Suprapubic skin (tissue), 4 donors: ENCODE results near the gene ARTN. TPM values are rescaled to one million over a fixed set of nuclear protein-coding genes. Genes with fewer than 3 reads are reported as not detected.
A peak's percentile ranks its signal among the peaks of the same experiment; 100 is the strongest.

ENCODE experiments used
- DNase-seq, 2 donors: peaks; one replicate each; pipeline ENCODE4 v3.0.0-alpha.2; 2019; ENCODE audit warnings: low spot score in 2 of 2
- H3K27ac ChIP-seq: fragments of 200-600 bp; sonication (generic); one replicate; pipeline ENCODE4 v1.5.1; 2019
- H3K27me3 ChIP-seq: fragments of 200-600 bp; sonication (generic); one replicate; pipeline ENCODE4 v1.5.1; 2019
- H3K36me3 ChIP-seq: fragments of 200-600 bp; sonication (generic); one replicate; pipeline ENCODE4 v1.5.1; 2019
- H3K4me1 ChIP-seq: fragments of 200-600 bp; sonication (generic); one replicate; pipeline ENCODE4 v1.5.1; 2019
- H3K4me3 ChIP-seq: fragments of 200-600 bp; sonication (generic); one replicate; pipeline ENCODE4 v1.5.1; 2019; ENCODE audit warnings: mild to moderate bottlenecking
- H3K9me3 ChIP-seq: fragments of 200-600 bp; sonication (generic); one replicate; pipeline ENCODE4 v1.5.1; 2019
- EP300 ChIP-seq: sonication (generic); formaldehyde crosslinking; IDR thresholded peaks from one replicate; pipeline ENCODE4 v1.6.1; 2017; ENCODE audit warnings: antibody characterized with exemption
- POLR2A ChIP-seq, 2 donors: fragments of 450-650 bp; IDR thresholded peaks; one replicate each; pipeline ENCODE4 v1.6.1; 2017; ENCODE audit warnings: antibody characterized with exemption in 2 of 2, mild to moderate bottlenecking in 2 of 2, moderate library complexity in 2 of 2
- POLR2AphosphoS5 ChIP-seq, 3 donors: sonication (generic); formaldehyde crosslinking; IDR thresholded peaks; one replicate each; pipeline ENCODE4 v1.6.1; 2017; ENCODE audit warnings: antibody characterized with exemption in 3 of 3
- WGBS: methylation state at CpG from one replicate; pipeline ENCODE4 v1.1.5; 2018; 5-methylcytosine and 5-hydroxymethylcytosine counted together
- total RNA-seq, 4 donors: library from RNA; depleted of rRNA; stranded (reverse); fragments of >200 nt; gene quantifications; one replicate each; pipeline ENCODE4 v1.1.0, GENCODE V29; 2016
- TF ChIP-seq, protein P1 (sequence below), 2 donors: fragments of 200-600 bp in 1 of 2; fragments of 450-650 bp in 1 of 2; sonication (generic) in 1 of 2; IDR thresholded peaks; one replicate each; pipeline ENCODE4 v1.5.1; 2016 to 2019; ENCODE audit warnings: antibody characterized with exemption in 2 of 2, mild to moderate bottlenecking in 1 of 2, moderate library complexity in 1 of 2

ARTN gene
- total RNA-seq, 4 donors from 2014 or later, result 0.38 to 0.91 (median 0.72) TPM; not detected in 1

DNA sequence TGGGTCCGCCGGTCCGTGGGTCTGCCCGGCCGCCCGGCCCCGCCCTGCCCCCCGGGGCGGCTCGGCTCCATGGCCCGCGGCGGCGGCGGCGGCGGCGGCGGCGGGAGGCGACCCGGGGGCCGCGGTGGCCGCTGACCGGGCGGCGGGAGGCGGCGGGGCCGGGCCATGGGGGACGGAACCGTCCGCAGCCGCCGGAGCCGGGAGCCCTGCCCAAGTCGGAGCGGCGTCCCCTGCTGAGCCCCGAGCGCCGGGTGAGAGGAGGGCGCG, 45.6 kb downstream of the ARTN start:
- H3K27ac ChIP-seq, result peak overlapping the region; percentile 65
- H3K9me3 ChIP-seq, result no peaks in the 10 kb centered on the region
- peaks cover 13% of the 10 kb centered on the region for H3K36me3 ChIP-seq
- no CpG with 5 or more reads among the region's 45 CpGs for WGBS
- peaks cover 58% of the 10 kb centered on the region for H3K4me1 ChIP-seq
- peak overlapping the region; percentile 85 for H3K4me3 ChIP-seq
- H3K27me3 ChIP-seq, result no peaks in the 10 kb centered on the region
- no peak for DNase-seq
- no peak for TF ChIP-seq EP300
- no peak for TF ChIP-seq POLR2A (IDR thresholded peaks at IDR 0.05)
- TF ChIP-seq, protein P1, sequence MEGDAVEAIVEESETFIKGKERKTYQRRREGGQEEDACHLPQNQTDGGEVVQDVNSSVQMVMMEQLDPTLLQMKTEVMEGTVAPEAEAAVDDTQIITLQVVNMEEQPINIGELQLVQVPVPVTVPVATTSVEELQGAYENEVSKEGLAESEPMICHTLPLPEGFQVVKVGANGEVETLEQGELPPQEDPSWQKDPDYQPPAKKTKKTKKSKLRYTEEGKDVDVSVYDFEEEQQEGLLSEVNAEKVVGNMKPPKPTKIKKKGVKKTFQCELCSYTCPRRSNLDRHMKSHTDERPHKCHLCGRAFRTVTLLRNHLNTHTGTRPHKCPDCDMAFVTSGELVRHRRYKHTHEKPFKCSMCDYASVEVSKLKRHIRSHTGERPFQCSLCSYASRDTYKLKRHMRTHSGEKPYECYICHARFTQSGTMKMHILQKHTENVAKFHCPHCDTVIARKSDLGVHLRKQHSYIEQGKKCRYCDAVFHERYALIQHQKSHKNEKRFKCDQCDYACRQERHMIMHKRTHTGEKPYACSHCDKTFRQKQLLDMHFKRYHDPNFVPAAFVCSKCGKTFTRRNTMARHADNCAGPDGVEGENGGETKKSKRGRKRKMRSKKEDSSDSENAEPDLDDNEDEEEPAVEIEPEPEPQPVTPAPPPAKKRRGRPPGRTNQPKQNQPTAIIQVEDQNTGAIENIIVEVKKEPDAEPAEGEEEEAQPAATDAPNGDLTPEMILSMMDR (IDR thresholded peaks at IDR 0.05), result no peak

DNA sequence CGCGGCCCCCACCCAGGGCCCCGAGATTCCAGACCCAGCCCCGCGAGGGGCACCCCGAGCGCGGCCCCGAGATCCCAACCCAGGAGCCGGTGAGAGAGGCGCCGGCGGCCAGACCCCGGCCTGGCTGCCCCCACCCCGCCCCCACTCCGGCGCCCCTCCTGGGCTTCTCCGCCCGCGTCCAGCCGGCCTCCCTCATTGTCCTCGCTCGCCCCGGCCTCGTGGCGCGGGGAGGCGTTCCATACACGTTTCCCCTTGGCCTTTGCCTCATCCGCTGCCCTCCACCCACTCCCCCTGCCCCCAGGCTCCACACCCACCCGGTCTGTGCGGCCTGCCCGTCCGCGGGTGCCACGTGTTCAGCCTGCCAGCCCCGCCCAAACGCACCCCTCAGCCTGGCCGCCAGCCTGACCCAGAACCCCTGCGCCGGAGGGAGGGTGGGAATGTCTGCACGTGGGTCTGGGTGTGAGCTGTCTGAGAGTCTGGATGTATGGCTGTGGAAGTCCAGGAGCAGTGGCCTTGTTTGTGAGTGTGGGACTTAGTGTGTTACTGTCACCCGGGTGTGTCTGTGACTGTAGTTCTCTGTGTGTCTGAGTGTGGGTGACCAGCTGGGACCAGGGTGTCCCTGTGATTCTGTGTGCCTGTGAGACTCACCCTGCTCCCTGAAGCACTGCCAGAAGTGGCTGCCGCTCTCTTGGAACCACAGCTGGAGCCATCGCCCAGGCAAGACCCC, 46.1 kb downstream of the ARTN start:
- peak overlapping the region; percentile 65 for H3K27ac ChIP-seq
- peaks cover 16% of the 10 kb centered on the region for H3K36me3 ChIP-seq
- H3K4me1 ChIP-seq, result peaks cover 57% of the 10 kb centered on the region
- H3K4me3 ChIP-seq, result peak overlapping the region; percentile 85
- H3K27me3 ChIP-seq, result no peaks in the 10 kb centered on the region
- H3K9me3 ChIP-seq, result no peaks in the 10 kb centered on the region
- 0% methylated on average over 5 of the region's 45 CpGs for WGBS
- DNase-seq, result peak in 1 of 2 donors; percentile 83
- TF ChIP-seq, protein P1 (IDR thresholded peaks at IDR 0.05), result no peak
- TF ChIP-seq EP300 (no peak), POLR2A (IDR thresholded peaks at IDR 0.05) (no peak), POLR2AphosphoS5 (IDR thresholded peaks at IDR 0.05) (no peak)

DNA sequence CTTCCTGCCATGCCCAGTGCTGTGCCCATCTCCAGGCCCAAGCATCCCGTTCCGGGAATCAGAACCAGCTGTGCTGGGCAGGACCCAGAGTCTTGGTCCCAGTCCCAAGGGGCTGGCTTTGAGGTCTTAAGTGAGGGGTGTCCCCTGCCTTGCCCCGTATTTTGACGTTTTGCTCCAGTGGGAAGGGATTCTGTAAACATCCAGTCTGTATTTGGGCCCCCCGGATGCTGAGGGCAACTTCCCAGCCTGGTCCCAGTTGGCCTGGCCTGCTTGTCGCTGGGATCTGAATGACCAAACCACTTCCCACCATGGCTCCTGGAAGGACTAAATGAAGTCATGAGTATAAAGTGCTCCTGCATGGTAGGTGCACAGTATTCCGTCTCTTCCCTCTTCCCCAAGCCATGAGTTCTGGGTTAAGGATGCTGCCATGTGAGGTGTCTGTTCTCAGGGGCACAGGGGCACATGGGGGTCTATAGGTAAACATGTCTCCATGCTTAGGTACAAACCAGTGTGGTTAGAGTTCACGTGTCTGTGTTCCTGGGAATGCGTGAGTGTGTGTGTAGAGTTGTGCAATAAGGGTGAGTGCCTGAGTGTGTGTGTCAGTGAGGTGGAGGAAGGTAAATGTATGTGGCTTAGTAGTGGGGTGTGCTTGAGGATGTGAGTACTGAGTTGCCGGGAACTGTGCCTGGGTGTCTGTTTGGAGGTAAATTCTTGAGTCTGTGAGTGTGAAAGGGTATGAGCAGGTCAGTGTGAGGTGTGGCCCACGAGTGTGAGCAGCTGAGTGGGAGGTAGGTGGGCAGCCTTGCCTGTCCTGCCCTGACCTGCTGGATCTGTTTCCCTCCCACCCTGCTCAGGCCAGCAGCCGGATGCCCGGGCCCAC, 46.9 kb downstream of the ARTN start:
- WGBS, result 34% methylated on average over 11 of the region's 13 CpGs
- Histone ChIP-seq H3K4me1 (peaks cover 54% of the 10 kb centered on the region), H3K9me3 (no peaks in the 10 kb centered on the region), H3K27me3 (no peaks in the 10 kb centered on the region), H3K4me3 (peak overlapping the region; percentile 85), H3K36me3 (peaks cover 22% of the 10 kb centered on the region), H3K27ac (peak overlapping the region; percentile 65)
- DNase-seq, result no peak
- TF ChIP-seq POLR2AphosphoS5 (IDR thresholded peaks at IDR 0.05) (no peak), EP300 (no peak)

DNA sequence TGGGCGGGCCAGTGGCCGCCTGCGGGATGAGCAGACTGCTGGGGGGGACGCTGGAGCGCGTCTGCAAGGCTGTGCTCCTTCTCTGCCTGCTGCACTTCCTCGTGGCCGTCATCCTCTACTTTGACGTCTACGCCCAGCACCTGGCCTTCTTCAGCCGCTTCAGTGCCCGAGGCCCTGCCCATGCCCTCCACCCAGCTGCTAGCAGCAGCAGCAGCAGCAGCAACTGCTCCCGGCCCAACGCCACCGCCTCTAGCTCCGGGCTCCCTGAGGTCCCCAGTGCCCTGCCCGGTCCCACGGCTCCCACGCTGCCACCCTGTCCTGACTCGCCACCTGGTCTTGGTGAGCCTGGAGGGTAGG, 47.5 kb downstream of the ARTN start:
- DNase-seq, result peak in 1 of 2 donors; percentile 79
- WGBS, result 70% methylated on average over 2 of the region's 20 CpGs
- H3K27ac ChIP-seq, result no peak overlapping the region
- H3K4me3 ChIP-seq, result no peak overlapping the region
- peaks cover 29% of the 10 kb centered on the region for H3K36me3 ChIP-seq
- TF ChIP-seq, protein P1 (IDR thresholded peaks at IDR 0.05), result no peak
- no peak for TF ChIP-seq POLR2A (IDR thresholded peaks at IDR 0.05)
- no peak for TF ChIP-seq POLR2AphosphoS5 (IDR thresholded peaks at IDR 0.05)
- TF ChIP-seq EP300, result no peak
- peaks cover 48% of the 10 kb centered on the region for H3K4me1 ChIP-seq
- no peaks in the 10 kb centered on the region for H3K27me3 ChIP-seq
- H3K9me3 ChIP-seq, result no peaks in the 10 kb centered on the region

DNA sequence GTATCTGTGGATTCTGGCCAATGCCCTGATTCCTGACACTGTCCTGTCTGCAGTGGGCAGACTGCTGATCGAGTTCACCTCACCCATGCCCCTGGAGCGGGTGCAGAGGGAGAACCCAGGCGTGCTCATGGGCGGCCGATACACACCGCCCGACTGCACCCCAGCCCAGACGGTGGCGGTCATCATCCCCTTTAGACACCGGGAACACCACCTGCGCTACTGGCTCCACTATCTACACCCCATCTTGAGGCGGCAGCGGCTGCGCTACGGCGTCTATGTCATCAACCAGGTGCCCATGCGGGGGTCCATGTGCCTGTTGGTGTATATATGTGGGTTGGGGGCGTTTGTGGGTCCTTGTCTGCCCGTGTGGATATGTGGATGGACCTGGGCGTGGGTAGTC, 48.0 kb downstream of the ARTN start:
- no peaks in the 10 kb centered on the region for H3K27me3 ChIP-seq
- H3K9me3 ChIP-seq, result no peaks in the 10 kb centered on the region
- WGBS, result 93% methylated on average over 15 of the region's 20 CpGs
- TF ChIP-seq EP300 (no peak), POLR2A (IDR thresholded peaks at IDR 0.05) (no peak), POLR2AphosphoS5 (IDR thresholded peaks at IDR 0.05) (no peak)
- TF ChIP-seq, protein P1 (IDR thresholded peaks at IDR 0.05), result no peak
- H3K36me3 ChIP-seq, result peaks cover 29% of the 10 kb centered on the region
- H3K4me1 ChIP-seq, result peaks cover 43% of the 10 kb centered on the region
- DNase-seq, result no peak
- no peak overlapping the region for H3K4me3 ChIP-seq
- H3K27ac ChIP-seq, result no peak overlapping the region
